Endothelial cell (in vitro differentiated cells): ENCODE data around the gene VRK2. TPM values are rescaled to one million over a fixed set of nuclear protein-coding genes. Genes with fewer than 3 reads are reported as not detected.
"Not testable (repeated sequence)": the region's sequence is repeated elsewhere in the genome, so short reads cannot be mapped to it uniquely, and the experiment has no call there.

Experiments used
- DNase-seq: peaks from one replicate; pipeline ENCODE4 v3.0.0; 2021; ENCODE audit warnings: low spot score
- H3K27ac Mint-ChIP-seq: one replicate; pipeline ENCODE4 v1.8.0; 2021; ENCODE audit warnings: mixed read lengths, inconsistent platforms; ENCODE audit not compliant: unreplicated experiment
- H3K27me3 Mint-ChIP-seq: one replicate; pipeline ENCODE4 v1.8.0; 2021; ENCODE audit warnings: mild to moderate bottlenecking, moderate library complexity, mixed read lengths, inconsistent platforms; ENCODE audit not compliant: unreplicated experiment
- H3K36me3 Mint-ChIP-seq: one replicate; pipeline ENCODE4 v1.8.0; 2021; ENCODE audit warnings: mild to moderate bottlenecking, low read depth, mixed read lengths, inconsistent platforms; ENCODE audit not compliant: unreplicated experiment
- H3K4me1 Mint-ChIP-seq: one replicate; pipeline ENCODE4 v1.8.0; 2021; ENCODE audit warnings: mild to moderate bottlenecking, mixed read lengths, inconsistent platforms; ENCODE audit not compliant: unreplicated experiment
- H3K4me3 Mint-ChIP-seq: one replicate; pipeline ENCODE4 v1.8.0; 2021; ENCODE audit warnings: mild to moderate bottlenecking, mixed read lengths, inconsistent platforms; ENCODE audit not compliant: unreplicated experiment
- H3K9me3 Mint-ChIP-seq: one replicate; pipeline ENCODE4 v1.8.0; 2021; ENCODE audit warnings: mixed read lengths, inconsistent platforms; ENCODE audit not compliant: unreplicated experiment
- total RNA-seq: library from RNA; stranded (reverse); fragmentation: NEBNext Ultra II Directional; extraction: Animal tissue kit (Norgen Biotek cat#: 25700); gene quantifications from one replicate; pipeline ENCODE4 v1.2.1, GENCODE V29; 2021; ENCODE audit not compliant: unreplicated experiment
- TF ChIP-seq, protein P1 (sequence below): fragments of 200-600 bp; sonication (generic); IDR thresholded peaks from one replicate; pipeline ENCODE4 v1.5.0; 2021; ENCODE audit warnings: antibody characterized with exemption; ENCODE audit not compliant: unreplicated experiment

Gene VRK2
- total RNA-seq, 1 donor from 2014 or later: 18.3 TPM

DNA sequence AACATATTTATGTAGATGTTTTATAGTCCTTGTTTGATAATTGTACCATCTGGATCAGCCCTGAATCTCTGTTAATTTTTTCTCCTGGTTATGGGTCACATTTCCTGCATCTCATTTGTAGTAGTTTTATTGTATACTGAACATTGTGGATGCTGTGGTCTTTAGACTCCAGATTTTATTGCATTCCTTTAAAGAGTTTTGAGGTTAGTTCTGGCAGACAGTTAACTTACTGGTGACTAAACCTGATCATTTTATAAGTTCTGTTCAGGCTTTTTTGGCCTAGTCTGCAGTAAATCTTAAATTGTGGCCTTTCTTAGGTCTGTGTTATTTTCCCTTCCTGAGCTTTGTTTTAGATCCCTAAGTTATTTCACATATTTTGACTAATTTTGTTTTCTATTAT lies 110.2 kb downstream of the VRK2 start:
- H3K27ac Mint-ChIP-seq: no peak overlapping the region
- TF ChIP-seq, protein P1, sequence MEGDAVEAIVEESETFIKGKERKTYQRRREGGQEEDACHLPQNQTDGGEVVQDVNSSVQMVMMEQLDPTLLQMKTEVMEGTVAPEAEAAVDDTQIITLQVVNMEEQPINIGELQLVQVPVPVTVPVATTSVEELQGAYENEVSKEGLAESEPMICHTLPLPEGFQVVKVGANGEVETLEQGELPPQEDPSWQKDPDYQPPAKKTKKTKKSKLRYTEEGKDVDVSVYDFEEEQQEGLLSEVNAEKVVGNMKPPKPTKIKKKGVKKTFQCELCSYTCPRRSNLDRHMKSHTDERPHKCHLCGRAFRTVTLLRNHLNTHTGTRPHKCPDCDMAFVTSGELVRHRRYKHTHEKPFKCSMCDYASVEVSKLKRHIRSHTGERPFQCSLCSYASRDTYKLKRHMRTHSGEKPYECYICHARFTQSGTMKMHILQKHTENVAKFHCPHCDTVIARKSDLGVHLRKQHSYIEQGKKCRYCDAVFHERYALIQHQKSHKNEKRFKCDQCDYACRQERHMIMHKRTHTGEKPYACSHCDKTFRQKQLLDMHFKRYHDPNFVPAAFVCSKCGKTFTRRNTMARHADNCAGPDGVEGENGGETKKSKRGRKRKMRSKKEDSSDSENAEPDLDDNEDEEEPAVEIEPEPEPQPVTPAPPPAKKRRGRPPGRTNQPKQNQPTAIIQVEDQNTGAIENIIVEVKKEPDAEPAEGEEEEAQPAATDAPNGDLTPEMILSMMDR: no peak
- no peak overlapping the region for H3K4me3 Mint-ChIP-seq
- no peaks in the 10 kb centered on the region for H3K9me3 Mint-ChIP-seq
- no peaks in the 10 kb centered on the region for H3K4me1 Mint-ChIP-seq
- H3K27me3 Mint-ChIP-seq: no peaks in the 10 kb centered on the region
- no peaks in the 10 kb centered on the region for H3K36me3 Mint-ChIP-seq
- no peak for DNase-seq

DNA sequence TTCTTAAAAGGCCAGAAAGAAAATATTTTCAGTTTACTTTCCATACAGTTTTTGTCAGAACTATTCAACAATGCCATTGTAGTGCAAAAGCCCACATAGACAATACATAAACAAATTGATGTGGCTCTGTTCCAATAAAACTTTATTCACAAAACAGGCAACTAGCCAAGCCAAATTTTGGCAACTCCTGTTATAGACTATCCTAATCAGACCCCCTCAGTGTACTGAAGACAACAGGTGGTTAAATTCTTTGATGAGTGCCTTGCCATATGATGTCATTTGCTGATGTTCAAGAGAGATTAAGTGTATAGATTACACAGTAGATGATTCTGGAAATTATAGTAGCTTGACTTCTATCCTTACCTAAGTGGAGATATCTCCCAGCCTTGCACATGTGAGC lies 111.1 kb downstream of the VRK2 start:
- DNase-seq: no peak
- no peaks in the 10 kb centered on the region for H3K36me3 Mint-ChIP-seq

DNA sequence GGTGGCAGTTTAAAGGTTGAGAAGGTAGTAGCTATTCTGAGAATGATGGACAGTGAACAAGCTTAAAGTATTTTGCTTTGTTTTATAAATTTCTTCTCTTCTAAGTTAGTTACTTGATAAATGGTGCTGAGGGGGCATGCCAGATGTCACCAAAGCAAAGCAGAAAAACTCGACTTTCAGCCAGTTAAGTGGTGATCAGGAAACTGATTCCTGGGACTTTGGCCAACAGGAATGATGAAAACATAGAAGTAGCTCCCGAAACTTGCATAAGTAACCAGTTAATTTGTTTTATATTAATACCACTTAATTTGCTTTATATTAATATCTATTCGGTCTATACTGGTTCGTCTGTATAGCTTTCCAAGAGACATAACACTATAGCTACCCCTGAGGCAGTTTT lies 111.9 kb downstream of the VRK2 start:
- Mint-ChIP-seq H3K36me3 (no peaks in the 10 kb centered on the region), H3K27me3 (no peaks in the 10 kb centered on the region), H3K9me3 (no peaks in the 10 kb centered on the region), H3K4me3 (no peak overlapping the region), H3K4me1 (no peaks in the 10 kb centered on the region), H3K27ac (no peak overlapping the region)
- TF ChIP-seq, protein P1: no peak
- no peak for DNase-seq

More for the DNA sequence above, 111.1 kb downstream of the VRK2 start:
- Mint-ChIP-seq H3K4me1 (no peaks in the 10 kb centered on the region), H3K9me3 (no peaks in the 10 kb centered on the region), H3K27me3 (no peaks in the 10 kb centered on the region), H3K27ac (no peak overlapping the region), H3K4me3 (no peak overlapping the region)
- TF ChIP-seq, protein P1: no peak

DNA sequence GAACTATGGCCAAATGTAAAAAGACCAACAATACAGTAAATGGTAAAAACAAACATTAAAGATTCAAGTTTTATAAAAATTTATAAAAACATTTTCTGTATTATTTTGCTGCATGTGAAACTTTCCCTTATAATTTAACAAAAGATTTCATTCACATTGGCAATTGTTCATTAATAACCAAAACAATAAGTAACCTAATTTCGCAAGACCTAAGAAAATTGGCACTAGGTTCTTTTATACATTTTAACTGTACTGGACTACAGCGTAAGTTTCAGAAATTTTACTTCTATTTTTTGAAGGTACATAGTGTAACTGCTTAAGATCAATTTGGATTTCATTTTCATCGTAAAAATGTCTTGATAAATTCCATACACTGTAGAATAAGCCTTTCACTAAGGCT lies 117.3 kb downstream of the VRK2 start:
- TF ChIP-seq, protein P1: no peak
- no peak for DNase-seq
- no peaks in the 10 kb centered on the region for H3K9me3 Mint-ChIP-seq
- H3K27me3 Mint-ChIP-seq: no peaks in the 10 kb centered on the region
- H3K27ac Mint-ChIP-seq: no peak overlapping the region
- no peak overlapping the region for H3K4me3 Mint-ChIP-seq
- no peaks in the 10 kb centered on the region for H3K4me1 Mint-ChIP-seq
- H3K36me3 Mint-ChIP-seq: no peaks in the 10 kb centered on the region

DNA sequence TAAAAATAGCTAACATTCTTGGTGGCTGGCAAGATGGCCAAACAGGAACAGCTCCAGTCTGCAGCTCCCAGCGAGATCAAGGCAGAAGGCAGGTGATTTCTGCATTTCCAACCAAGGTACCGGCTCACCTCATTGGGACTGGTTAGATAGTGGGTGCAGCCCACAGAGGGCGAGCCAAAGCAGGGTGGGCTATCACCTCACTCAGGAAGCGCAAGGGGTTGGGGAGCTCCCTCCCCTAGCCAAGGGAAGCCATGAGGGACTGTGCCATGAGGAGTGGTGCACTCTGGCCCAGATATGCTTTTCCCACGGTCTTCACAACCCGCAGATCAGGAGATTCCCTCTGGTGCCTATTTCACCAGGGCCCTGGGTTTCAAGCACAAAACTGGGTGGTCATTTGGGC lies 121.5 kb downstream of the VRK2 start:
- not testable (repeated sequence) for H3K27me3 Mint-ChIP-seq, H3K9me3 Mint-ChIP-seq, H3K4me1 Mint-ChIP-seq, H3K27ac Mint-ChIP-seq, DNase-seq, H3K4me3 Mint-ChIP-seq
- peaks cover 22% of the 10 kb centered on the region for H3K36me3 Mint-ChIP-seq

DNA sequence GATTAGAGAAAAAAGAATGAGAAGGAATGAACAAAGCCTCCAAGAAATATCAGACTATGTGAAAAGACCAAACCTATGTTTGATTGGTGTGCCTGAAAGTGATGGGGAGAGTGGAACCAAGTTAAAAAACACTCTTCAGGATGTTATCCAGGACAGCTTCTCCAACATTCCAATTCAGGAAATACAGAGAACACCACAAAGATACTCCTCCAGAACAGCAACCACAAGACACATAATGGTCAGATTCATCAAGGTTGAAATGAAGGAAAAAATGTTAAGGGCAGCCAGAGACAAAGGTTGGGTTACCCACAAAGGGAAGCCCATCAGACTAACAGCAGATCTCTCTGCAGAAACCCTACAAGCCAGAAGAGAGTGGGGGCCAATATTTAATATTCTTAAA lies 123.2 kb downstream of the VRK2 start:
- H3K27me3 Mint-ChIP-seq, H3K4me1 Mint-ChIP-seq, DNase-seq, H3K9me3 Mint-ChIP-seq, H3K4me3 Mint-ChIP-seq, H3K27ac Mint-ChIP-seq: not testable (repeated sequence)
- peaks cover 22% of the 10 kb centered on the region for H3K36me3 Mint-ChIP-seq

DNA sequence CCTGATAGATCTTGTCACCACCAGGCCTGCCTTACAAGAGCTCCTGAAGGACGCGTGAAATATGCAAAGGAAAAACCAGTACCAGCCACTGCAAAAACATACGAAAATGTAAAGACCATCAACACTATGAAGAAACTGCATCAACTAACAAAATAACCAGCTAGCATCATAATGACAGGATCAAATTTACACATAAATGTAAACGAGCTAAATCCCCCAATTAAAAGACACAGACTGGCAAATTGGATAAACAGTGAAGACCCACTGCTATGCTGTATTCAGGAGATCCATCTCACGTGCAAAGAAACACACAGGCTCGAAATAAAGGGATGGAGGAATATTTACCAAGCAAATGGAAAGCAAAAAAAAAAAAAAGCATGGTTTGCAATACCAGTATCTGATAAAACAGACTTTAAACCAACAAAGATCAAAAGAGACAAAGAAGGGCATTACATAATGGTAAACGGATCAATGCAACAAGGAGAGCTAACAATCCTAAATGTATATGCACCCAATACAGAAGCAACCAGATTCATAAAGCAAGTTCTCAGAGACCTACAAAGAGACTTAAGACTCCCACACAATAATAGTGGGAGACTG lies 123.8 kb downstream of the VRK2 start:
- DNase-seq, H3K27ac Mint-ChIP-seq, H3K4me1 Mint-ChIP-seq, H3K27me3 Mint-ChIP-seq, H3K9me3 Mint-ChIP-seq, H3K4me3 Mint-ChIP-seq: not testable (repeated sequence)
- peaks cover 22% of the 10 kb centered on the region for H3K36me3 Mint-ChIP-seq

DNA sequence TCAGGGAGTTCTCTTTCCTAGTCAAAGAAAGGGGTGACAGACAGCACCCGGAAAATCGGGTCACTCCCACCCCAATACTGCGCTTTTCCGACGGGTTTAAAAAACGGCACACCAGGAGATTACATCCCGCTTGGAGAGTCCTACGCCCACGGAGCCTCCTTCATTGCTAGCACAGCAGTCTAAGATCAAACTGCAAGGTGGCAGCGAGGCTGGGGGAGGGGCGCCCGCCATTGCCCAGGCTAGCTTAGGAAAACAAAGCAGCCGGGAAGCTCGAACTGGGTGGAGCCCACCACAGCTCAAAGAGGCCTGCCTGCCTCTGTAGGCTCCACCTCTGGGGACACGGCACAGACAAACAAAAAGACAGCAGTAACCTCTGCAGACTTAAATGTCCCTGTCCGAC lies 125.2 kb downstream of the VRK2 start:
- H3K27ac Mint-ChIP-seq, H3K4me3 Mint-ChIP-seq, H3K27me3 Mint-ChIP-seq, DNase-seq, H3K9me3 Mint-ChIP-seq, H3K4me1 Mint-ChIP-seq: not testable (repeated sequence)
- H3K36me3 Mint-ChIP-seq: peaks cover 22% of the 10 kb centered on the region

DNA sequence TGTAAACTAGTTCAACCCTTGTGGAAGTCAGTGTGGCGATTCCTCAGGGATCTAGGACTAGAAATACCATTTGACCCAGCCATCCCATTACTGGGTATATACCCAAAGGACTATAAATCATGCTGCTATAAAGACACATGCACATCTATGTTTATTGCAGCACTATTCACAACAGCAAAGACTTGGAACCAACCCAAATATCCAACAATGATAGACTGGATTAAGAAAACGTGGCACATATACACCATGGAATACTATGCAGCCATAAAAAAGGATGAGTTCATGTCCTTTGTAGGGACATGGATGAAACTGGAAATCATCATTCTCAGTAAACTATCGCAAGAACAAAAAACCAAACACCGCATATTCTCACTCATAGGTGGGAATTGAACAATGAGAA lies 130.6 kb downstream of the VRK2 start:
- H3K36me3 Mint-ChIP-seq, H3K9me3 Mint-ChIP-seq, H3K27me3 Mint-ChIP-seq, H3K4me1 Mint-ChIP-seq, H3K4me3 Mint-ChIP-seq, DNase-seq, H3K27ac Mint-ChIP-seq: not testable (repeated sequence)
